SU-DHL-6 (cell line): Measurements from ENCODE around the gene TRIML2.

Experiments
- H2AFZ ChIP-seq: fragments of 200-600 bp; sonication (generic); 2 replicates; pipeline ENCODE4 v1.6.1; 2014; ENCODE audit warnings: low read depth, mild to moderate bottlenecking, moderate library complexity, mixed read lengths, antibody characterized with exemption, low read length; ENCODE audit not compliant: severe bottlenecking
- H3F3A ChIP-seq: fragments of 200-600 bp; shearing (Covaris generic); 2 replicates; pipeline ENCODE4 v1.6.0; 2016; ENCODE audit warnings: antibody characterized with exemption, mild to moderate bottlenecking; ENCODE audit not compliant: insufficient read depth
- H3K27ac ChIP-seq: fragments of 200-600 bp; sonication (generic); 2 replicates; pipeline ENCODE4 v1.5.1; 2016; ENCODE audit warnings: low read depth, mild to moderate bottlenecking, low read length, moderate library complexity, mixed read lengths
- H3K27me3 ChIP-seq: fragments of 200-600 bp; sonication (generic), shearing (Covaris generic); 2 replicates; pipeline ENCODE4 v1.6.0; 2014; ENCODE audit warnings: mild to moderate bottlenecking, low read length
- H3K36me3 ChIP-seq: fragments of 200-600 bp; sonication (generic); 2 replicates; pipeline ENCODE4 v1.6.1; 2014; ENCODE audit warnings: mild to moderate bottlenecking, low read length, mixed read lengths
- H3K4me2 ChIP-seq: fragments of 300-600, 200-600 bp; shearing (Covaris generic), sonication (generic); 2 replicates; pipeline ENCODE4 v1.6.0; 2014; ENCODE audit warnings: low read length, low read depth, mild to moderate bottlenecking; ENCODE audit not compliant: poor library complexity, severe bottlenecking
- H3K4me3 ChIP-seq: fragments of 200-600 bp; sonication (generic); 2 replicates; pipeline ENCODE4 v1.5.1; 2014; ENCODE audit warnings: antibody characterized with exemption, low read length, mild to moderate bottlenecking, mixed read lengths; ENCODE audit not compliant: insufficient read depth, poor library complexity, severe bottlenecking
- H3K79me2 ChIP-seq: fragments of 200-600 bp; sonication (generic); 2 replicates; pipeline ENCODE4 v1.6.1; 2014; ENCODE audit warnings: mild to moderate bottlenecking, low read length, moderate library complexity; ENCODE audit not compliant: insufficient read depth
- H3K9ac ChIP-seq: fragments of 200-600 bp; sonication (generic); 2 replicates; pipeline ENCODE4 v1.7.0; 2014; ENCODE audit warnings: mild to moderate bottlenecking, low read length
- H3K9me2 ChIP-seq: fragments of 200-600 bp; sonication (generic); replicated peaks from 2 replicates; pipeline ENCODE4 v1.6.1; 2014; ENCODE audit warnings: low read length; ENCODE audit not compliant: insufficient read depth
- H3K9me3 ChIP-seq: fragments of 200-600 bp; sonication (generic); 2 replicates; pipeline ENCODE4 v1.6.1; 2014; ENCODE audit warnings: low read length, mixed read lengths; ENCODE audit not compliant: insufficient read depth
- H4K20me1 ChIP-seq: fragments of 200-600 bp; sonication (generic); 2 replicates; pipeline ENCODE4 v1.6.1; 2014; ENCODE audit warnings: low read depth, mild to moderate bottlenecking, antibody characterized with exemption, low read length, moderate library complexity, mixed read lengths
- CTCF ChIP-seq: fragments of 200-600 bp; sonication (generic); IDR thresholded peaks from one replicate; pipeline ENCODE4 v1.5.1; 2017; ENCODE audit warnings: antibody characterized with exemption, mild to moderate bottlenecking, low read length, moderate library complexity; ENCODE audit not compliant: insufficient read depth, poor library complexity, severe bottlenecking
- EZH2phosphoT487 ChIP-seq: fragments of 200-600 bp; sonication (generic), shearing (Covaris generic); conservative IDR thresholded peaks from 2 replicates; pipeline ENCODE4 v1.6.1; 2018; ENCODE audit warnings: mild to moderate bottlenecking, antibody characterized with exemption, low read length, moderate library complexity, mixed read lengths

TRIML2 gene

GRCh38 chr4:188092824-188093223 lies 16.6 kb downstream of the TRIML2 start:
- Histone ChIP-seq H3K4me2 (no peak overlapping the region), H2AFZ (no peak overlapping the region), H3K9me2 (no peaks in the 10 kb centered on the region), H4K20me1 (no peaks in the 10 kb centered on the region), H3K4me3 (no peak overlapping the region), H3K79me2 (no peaks in the 10 kb centered on the region), H3K36me3 (no peaks in the 10 kb centered on the region), H3K27me3 (no peaks in the 10 kb centered on the region), H3K9ac (no peak overlapping the region), H3F3A (no peaks in the 10 kb centered on the region), H3K9me3 (no peaks in the 10 kb centered on the region), H3K27ac (no peak overlapping the region)
- no peak for TF ChIP-seq EZH2phosphoT487
- TF ChIP-seq CTCF: no peak

GRCh38 chr4:188086858-188087257 lies 22.5 kb downstream of the TRIML2 start:
- TF ChIP-seq CTCF (no peak), EZH2phosphoT487 (no peak)
- Histone ChIP-seq H3K36me3 (no peaks in the 10 kb centered on the region), H3K4me2 (no peak overlapping the region), H3K9me2 (no peaks in the 10 kb centered on the region), H3K9ac (no peak overlapping the region), H4K20me1 (no peaks in the 10 kb centered on the region), H3K9me3 (no peaks in the 10 kb centered on the region), H3K79me2 (no peaks in the 10 kb centered on the region), H3K4me3 (no peak overlapping the region), H3F3A (no peaks in the 10 kb centered on the region), H3K27me3 (no peaks in the 10 kb centered on the region), H3K27ac (no peak overlapping the region), H2AFZ (no peak overlapping the region)

- no peak for TF ChIP-seq CTCF
- TF ChIP-seq EZH2phosphoT487: no peak
- Histone ChIP-seq H3K9me2 (no peaks in the 10 kb centered on the region), H2AFZ (no peak overlapping the region), H3K27ac (no peak overlapping the region), H3K27me3 (no peaks in the 10 kb centered on the region), H3K9me3 (no peaks in the 10 kb centered on the region), H3K4me2 (no peak overlapping the region), H3K4me3 (no peak overlapping the region), H3K9ac (no peak overlapping the region), H3F3A (no peaks in the 10 kb centered on the region), H3K79me2 (no peaks in the 10 kb centered on the region), H3K36me3 (no peaks in the 10 kb centered on the region), H4K20me1 (no peaks in the 10 kb centered on the region)
These were observed 26.6 kb downstream of the TRIML2 start for GRCh38 chr4:188082796-188083195.
